IPS-18c (cell line): Measurements from ENCODE around the gene MAML1.
A peak's percentile ranks its signal among the peaks of the same experiment; 100 is the strongest.
"Not testable (repeated sequence)": the region's sequence is repeated elsewhere in the genome, so short reads cannot be mapped to it uniquely, and the experiment has no call there.

Source experiments
- H3K4me3 ChIP-seq: 2 replicates; pipeline ENCODE4 v1.7.0; 2013; ENCODE audit warnings: low read depth, mild to moderate bottlenecking, low read length, moderate library complexity; ENCODE audit not compliant: insufficient read depth
- H3K9me3 ChIP-seq: one replicate; pipeline ENCODE4 v1.6.1; 2013; ENCODE audit warnings: mild to moderate bottlenecking, low read length, moderate library complexity; ENCODE audit not compliant: control insufficient read depth, insufficient read depth

MAML1 gene

GRCh38 chr5:179778591-179778990 lies 46.0 kb downstream of the MAML1 start:
- no peak overlapping the region for H3K4me3 ChIP-seq
- H3K9me3 ChIP-seq = no peaks in the 10 kb centered on the region

- Histone ChIP-seq H3K9me3 (no peaks in the 10 kb centered on the region), H3K4me3 (no peak overlapping the region)
Measured at GRCh38 chr5:179779826-179780225, 47.2 kb downstream of the MAML1 start.

GRCh38 chr5:179780362-179780761 lies 47.7 kb downstream of the MAML1 start:
- no peak overlapping the region for H3K4me3 ChIP-seq
- no peaks in the 10 kb centered on the region for H3K9me3 ChIP-seq

- Histone ChIP-seq H3K9me3 (no peaks in the 10 kb centered on the region), H3K4me3 (no peak overlapping the region)
Measured at GRCh38 chr5:179781846-179782245, 49.2 kb downstream of the MAML1 start.

- H3K9me3 ChIP-seq = no peaks in the 10 kb centered on the region
- no peak overlapping the region for H3K4me3 ChIP-seq
Measured at GRCh38 chr5:179783128-179783527, 50.5 kb downstream of the MAML1 start.

GRCh38 chr5:179786861-179787260 lies 54.2 kb downstream of the MAML1 start:
- H3K4me3 ChIP-seq = no peak overlapping the region
- no peaks in the 10 kb centered on the region for H3K9me3 ChIP-seq

DNA sequence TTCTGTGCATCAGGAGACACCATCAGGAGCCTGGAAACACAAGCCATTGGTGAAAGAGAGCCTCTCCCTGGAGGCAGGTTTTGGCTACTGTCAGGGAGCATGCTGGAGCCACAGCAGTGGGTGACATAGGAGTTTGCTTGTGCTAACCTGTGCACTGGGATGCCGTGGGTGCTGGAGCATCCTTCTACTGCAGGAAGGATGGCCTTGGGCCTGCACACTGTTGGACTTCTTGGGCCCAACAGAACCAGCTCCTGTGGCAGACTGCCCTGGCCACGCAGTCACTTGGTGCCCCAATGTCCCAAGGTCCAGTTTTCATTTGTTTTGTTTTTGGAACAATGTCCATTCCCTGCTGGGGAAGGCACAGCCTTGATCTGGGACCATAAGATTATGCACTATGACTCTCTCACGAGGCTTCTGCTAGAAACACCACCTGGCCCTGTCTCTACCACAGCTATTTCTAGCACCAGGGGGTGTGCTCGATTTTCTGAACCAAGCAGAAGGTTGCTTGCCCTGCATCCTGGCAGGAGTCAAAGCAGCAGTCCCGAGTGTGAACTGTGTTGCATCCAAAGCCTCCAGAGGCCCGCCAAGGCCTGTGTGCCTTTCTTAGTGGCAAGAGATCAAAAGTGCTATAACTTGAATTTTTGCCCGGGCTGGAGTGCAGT lies 55.7 kb downstream of the MAML1 start:
- H3K4me3 ChIP-seq = no peak overlapping the region
- H3K9me3 ChIP-seq = no peaks in the 10 kb centered on the region

- not testable (repeated sequence) for H3K4me3 ChIP-seq, H3K9me3 ChIP-seq
Measured at GRCh38 chr5:179789278-179789677, 56.7 kb downstream of the MAML1 start.

GRCh38 chr5:179791881-179792611 lies 59.4 kb downstream of the MAML1 start:
- H3K4me3 ChIP-seq = no peak overlapping the region
- H3K9me3 ChIP-seq = no peaks in the 10 kb centered on the region

DNA sequence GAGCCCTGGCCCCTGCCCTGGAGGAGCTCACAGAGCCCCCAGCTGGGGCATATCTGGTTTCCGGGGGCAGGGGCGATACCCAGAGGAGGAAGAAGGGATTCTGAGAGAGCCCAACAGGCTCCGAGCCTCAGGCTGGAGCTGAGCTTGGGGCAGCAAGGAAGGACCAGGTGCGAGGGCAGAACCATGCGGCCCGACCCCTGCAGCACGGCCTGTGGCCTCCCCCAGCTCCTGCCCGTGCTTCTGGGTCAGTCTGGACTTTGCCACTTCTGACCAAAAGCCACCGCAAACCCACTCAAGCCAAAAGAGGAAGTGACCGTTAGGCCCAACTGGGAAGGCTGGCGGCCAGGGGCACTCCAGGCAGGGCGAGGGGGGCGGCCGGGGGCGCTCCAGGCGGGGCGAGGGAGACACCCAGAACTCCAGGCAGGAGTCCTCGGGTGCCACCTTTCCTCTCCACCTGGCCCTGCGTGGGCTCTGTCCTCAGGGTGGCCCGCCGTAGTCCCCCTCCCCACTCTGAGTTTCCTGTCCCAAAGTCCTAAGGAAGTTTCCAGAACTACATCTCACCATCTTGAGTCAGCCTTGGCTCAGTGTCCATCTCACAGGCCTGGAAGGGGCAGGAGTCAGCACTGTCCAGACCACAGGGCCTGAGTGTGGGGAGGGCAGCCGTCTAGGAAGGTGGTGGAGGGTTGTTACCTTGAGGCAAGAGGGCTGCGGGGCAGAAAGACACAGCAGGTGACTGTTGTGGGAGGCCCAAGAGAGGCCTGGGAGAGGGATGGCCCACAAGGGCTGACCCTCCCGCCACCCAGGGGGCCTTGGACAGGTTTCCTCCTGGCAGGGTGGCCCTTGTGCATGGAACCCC lies 60.2 kb downstream of the MAML1 start:
- no peaks in the 10 kb centered on the region for H3K9me3 ChIP-seq
- H3K4me3 ChIP-seq = no peak overlapping the region

- H3K9me3 ChIP-seq = no peaks in the 10 kb centered on the region
- peak within 1 kb of the TSS; percentile 20; the same call in 1 of the 2 replicates for H3K4me3 ChIP-seq
Measured at GRCh38 chr5:179793468-179794139, 61.0 kb downstream of the MAML1 start, which contains the start of gene LTC4S. TSS of gene LTC4S (plus strand) at chr5:179793986. CDS start at chr5:179794081, 95 bp downstream.

- H3K9me3 ChIP-seq = no peaks in the 10 kb centered on the region
- H3K4me3 ChIP-seq = no peak overlapping the region
Measured at GRCh38 chr5:179794171-179794570, 61.5 kb downstream of the MAML1 start.

- no peak overlapping the region for H3K4me3 ChIP-seq
- H3K9me3 ChIP-seq = no peaks in the 10 kb centered on the region
Measured at GRCh38 chr5:179794575-179794974, 62.0 kb downstream of the MAML1 start.

- no peaks in the 10 kb centered on the region for H3K9me3 ChIP-seq
- H3K4me3 ChIP-seq = peak overlapping the region; percentile 78
Measured at GRCh38 chr5:179795049-179795862, 62.6 kb downstream of the MAML1 start.

DNA sequence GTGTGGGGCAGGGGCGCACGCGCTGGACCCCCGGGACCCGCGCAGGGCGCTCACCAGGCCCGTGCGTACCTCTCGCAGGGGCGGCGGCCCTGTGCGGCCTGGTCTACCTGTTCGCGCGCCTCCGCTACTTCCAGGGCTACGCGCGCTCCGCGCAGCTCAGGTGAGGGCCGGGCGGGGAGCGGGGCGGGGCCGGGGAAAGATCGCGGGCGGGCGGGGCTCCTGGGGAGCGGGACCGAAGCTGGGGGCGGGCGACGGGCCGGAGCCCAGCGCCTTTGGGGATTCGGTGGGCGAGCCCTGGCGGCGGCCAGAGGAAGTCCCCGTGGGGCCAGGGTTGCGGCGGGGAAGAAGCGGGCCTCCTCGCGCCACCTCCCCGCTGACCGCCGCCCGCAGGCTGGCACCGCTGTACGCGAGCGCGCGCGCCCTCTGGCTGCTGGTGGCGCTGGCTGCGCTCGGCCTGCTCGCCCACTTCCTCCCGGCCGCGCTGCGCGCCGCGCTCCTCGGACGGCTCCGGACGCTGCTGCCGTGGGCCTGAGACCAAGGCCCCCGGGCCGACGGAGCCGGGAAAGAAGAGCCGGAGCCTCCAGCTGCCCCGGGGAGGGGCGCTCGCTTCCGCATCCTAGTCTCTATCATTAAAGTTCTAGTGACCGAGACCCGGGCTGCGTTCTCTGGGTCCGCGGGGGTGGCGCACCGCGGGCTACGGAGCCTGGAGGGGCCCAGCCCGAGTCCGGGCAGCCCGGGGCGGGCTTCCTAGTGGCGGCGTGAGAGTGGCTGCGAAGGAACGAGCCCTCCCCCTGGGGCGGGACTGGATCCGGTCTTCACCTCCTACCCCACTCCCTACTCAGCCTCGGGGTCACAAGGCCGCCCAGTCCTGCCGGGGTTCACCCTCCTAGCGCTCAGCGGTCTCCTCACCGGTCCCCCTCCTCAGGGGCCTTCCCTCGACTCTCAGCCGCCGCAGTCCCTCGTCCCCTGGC lies 63.5 kb downstream of the MAML1 start:
- no peaks in the 10 kb centered on the region for H3K9me3 ChIP-seq

More for the DNA sequence above, 63.5 kb downstream of the MAML1 start:
- H3K4me3 ChIP-seq = peak overlapping the region; percentile 78
